GM18870 (cell line): ENCODE data around the gene ITGA7.
"Not testable (repeated sequence)": the region's sequence is repeated elsewhere in the genome, so short reads cannot be mapped to it uniquely, and the experiment has no call there.

Experiments used
- ATAC-seq: cut with Tn5 transposase; IDR thresholded peaks from one replicate; pipeline ENCODE4 v1.9.1; 2021; ENCODE audit warnings: moderate library complexity; ENCODE audit not compliant: unreplicated experiment

ITGA7 gene

DNA sequence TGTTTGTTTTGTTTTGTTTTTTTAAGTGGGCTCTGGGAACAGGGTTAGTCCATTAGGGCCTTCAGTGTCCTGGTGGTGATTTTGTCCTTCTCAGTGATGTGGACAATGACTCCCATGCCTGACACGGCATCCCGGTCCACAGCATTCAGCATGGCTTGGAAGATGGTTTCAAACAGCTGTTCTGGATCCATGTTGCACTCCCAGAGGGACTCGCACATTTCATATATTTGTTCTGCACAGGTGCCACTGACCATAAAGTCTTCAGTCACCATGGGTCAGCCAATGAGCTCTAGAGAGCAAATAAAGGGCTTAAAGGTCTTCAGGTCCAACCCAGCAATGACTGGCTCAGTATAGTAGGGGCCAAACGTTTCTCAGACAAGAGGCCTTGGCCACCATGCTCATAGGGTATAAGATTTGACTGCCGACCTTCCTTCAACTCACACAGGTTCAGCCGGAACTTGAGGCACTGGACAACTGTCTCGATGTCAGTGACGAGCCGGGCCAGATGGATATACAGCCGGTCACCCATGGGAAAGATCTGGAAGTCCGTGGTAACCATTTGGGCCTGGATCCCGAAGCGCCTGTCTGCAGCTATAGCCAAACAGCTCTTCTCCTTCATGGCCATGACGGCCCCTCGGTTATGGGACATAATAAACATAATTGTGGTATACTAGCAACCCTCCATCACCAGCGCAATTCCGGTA is 53.0 kb downstream of the ITGA7 start:
- ATAC-seq: no peak

DNA sequence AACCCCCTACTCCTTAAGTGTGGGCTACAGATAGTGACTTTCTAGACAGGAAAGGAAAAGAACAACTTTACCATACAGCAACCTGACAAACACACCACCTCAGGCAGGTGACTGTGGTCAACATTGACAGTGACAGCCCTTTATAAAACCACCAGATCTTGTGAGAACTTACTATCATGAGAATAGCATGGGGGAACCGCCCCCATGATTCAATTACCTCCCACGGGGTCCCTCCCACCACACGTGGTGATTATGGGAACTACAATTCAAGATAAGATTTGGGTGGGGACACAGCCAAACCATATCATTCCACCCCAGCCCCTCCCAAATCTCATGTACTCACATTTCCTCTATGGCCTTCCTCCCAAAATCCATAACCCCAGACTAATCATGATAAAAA is 54.7 kb downstream of the ITGA7 start:
- no peak for ATAC-seq

DNA sequence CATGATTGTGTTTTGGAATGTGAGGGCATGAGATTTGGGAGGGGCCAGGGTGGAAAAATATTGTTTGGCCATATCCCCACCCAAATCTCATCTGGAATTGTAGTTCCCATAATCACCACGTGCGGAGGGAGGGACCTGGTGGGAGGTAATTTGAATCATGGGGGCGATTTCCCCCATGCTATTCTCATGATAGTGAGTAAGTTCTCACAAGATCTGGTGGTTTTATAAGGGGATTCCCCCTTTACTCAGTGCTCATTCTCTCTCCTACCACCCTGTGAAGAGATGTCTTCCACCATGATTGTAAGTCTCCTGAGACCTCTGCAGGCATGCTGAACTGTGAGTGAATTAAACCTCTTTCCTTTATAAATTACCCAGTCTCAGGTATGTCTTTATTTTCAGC is 55.4 kb downstream of the ITGA7 start:
- ATAC-seq: no peak

DNA sequence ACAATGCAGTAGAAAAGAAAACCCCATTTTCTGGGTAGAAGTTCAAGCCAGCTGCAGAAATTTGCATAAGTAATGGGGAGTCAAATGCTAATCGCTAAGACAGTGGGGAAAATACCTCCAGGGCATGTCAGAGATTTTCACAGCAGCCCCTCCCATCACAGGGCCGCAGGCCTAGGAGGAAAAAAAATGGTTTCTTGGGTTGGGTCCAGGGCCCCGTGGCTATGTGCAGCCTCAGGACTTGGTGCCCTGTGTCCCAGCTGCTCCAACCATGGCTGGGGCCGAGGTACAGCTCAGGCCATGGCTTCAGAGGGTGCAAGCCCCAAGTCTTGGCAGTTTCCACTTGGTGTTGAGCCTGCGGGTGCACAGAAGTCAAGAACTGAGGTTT is 56.4 kb downstream of the ITGA7 start:
- no peak for ATAC-seq

DNA sequence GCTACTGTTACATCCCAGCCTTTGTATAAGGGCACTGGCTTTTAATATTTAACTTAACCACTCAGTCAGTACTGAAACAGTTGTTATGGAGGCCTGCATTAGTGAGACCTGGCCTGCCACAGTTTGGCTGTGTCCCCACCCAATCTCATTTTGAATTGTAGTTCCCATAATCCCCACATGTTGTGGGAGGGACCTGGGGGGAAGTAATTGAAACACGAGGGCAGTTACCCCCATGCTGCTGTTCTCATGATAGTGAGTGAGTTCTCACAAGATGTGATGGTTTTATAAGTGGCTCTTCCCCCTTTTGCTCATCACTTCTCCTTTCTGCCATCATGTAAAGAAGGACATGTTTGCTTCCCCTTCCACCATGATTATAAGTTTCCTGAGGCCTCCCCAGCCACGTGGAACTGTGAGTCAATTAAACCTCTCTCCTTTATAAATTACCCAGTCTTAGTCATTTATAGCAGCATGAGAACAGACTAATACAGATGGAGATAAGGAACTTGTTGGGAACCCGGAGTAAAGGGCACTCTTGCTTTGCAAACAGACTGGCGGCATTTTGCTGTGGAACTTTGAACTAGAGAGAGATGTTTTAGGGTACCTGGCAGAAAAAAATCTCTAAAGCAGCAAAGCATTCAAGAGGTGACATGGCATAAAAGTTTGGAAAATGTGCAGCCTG is 56.9 kb downstream of the ITGA7 start:
- not testable (repeated sequence) for ATAC-seq

DNA sequence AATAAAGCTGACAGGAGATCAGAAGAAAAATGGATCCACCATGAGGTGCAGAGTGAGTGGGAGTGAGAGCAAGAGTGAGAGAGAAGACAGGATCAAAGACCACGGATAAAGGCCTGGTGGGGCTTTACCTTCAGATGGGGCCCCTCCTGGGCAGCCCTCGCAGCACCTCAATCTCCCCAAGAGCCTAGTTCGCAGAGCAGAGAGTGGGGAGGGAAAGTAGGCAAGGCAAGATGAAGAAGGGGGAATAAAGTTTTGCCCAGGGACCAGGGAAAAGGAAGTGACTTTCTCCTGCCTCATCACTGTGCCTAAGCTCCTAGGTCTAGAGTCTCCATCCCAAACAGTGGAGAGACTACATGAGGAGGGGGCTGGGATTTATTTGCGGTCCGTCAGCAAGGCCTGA is 60.7 kb downstream of the ITGA7 start:
- no peak for ATAC-seq

DNA sequence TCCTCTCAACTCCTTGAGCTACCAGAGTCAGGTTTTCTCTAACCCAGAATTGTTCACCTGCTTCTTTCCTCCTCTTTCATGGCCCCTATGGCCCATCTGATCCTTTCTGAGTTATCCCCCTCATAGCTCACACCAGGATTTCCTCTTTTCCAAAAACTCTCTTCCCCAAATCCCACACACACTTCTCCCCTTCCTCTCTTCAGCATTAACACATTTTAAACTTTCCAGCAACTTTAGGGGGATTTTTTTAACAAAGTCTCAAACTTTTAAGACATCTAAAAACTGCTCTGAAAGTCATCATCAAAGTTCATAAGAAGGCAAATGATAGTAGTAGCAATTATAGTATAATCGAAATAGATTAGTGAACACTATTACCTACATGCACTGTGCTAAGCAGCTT is 63.1 kb downstream of the ITGA7 start:
- ATAC-seq: no peak

DNA sequence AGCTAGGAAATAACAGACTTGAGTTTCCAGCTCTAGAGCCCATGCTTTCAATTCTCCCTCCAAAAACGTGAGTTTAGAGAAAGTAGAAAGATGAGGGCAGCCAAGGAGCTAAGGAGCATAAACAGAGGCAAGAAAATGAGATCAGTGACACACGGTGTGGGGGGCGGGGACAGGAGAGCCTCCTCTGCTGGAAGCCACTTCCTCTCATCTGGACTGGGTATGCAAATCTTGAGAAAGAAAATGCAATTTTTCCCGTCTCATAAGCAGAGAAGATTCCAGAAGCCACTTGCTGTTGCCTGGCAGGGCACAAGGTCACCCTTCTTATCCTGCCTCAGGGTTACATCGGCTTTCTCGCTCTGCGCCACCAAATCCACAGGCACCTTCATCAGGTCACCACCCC is 65.0 kb downstream of the ITGA7 start:
- ATAC-seq: no peak

DNA sequence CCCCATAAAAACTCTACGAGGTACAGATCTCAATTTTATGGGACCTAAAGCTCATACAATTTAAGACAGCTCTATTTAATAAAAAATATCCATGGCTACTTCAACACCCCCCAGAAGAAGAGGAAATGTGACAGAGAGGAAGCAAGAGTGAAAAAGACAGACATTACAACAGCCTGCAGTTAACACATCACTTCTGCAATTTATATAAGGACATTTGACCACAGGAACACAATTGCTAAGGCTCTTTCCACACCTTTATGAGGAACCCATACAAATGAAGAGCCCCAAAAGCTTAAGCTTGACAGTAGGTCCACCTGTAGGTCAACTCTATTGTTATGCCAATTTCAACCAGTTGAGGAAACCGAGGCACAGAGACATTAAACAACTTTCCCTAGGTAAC is 65.4 kb downstream of the ITGA7 start:
- no peak for ATAC-seq

DNA sequence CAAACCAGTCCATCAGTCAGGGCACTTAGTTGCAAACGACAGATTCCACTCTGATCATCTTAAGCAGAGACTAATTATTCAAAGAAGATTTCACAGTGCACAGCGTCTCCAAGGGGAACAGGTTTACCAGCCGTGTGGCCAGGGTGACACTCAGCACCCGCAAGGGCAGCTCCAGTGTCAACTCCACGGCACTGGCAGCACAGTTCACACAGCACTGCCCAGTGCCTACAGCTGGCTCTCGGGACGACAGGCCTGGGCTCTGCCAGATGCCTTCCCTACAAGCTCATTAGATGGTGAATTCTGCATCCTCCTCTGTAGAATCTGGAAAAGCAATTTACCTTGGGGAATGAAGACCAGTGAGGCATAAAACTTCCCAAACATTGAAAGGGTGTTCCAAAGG is 66.1 kb downstream of the ITGA7 start:
- ATAC-seq: no peak

DNA sequence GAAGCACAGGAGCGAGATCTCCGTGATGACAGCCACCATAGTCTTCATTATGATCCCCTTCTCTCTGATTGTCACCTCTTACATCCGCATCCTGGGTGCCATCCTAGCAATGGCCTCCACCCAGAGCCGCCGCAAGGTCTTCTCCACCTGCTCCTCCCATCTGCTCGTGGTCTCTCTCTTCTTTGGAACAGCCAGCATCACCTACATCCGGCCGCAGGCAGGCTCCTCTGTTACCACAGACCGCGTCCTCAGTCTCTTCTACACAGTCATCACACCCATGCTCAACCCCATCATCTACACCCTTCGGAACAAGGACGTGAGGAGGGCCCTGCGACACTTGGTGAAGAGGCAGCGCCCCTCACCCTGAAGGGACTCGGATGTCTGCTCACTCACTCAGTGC is 70.2 kb downstream of the ITGA7 start:
- no peak for ATAC-seq

DNA sequence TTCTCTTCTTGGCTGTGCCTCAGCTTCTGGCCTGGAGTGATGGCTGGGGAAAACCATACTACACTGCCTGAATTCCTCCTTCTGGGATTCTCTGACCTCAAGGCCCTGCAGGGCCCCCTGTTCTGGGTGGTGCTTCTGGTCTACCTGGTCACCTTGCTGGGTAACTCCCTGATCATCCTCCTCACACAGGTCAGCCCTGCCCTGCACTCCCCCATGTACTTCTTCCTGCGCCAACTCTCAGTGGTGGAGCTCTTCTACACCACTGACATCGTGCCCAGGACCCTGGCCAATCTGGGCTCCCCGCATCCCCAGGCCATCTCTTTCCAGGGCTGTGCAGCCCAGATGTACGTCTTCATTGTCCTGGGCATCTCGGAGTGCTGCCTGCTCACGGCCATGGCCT is 70.9 kb downstream of the ITGA7 start, which contains the start of gene OR10P1:
OR10P1 (plus strand) TSS at position 40 of the 400 bp plus-strand sequence; CDS start at position 40, 0 bp downstream.
- no peak for ATAC-seq

DNA sequence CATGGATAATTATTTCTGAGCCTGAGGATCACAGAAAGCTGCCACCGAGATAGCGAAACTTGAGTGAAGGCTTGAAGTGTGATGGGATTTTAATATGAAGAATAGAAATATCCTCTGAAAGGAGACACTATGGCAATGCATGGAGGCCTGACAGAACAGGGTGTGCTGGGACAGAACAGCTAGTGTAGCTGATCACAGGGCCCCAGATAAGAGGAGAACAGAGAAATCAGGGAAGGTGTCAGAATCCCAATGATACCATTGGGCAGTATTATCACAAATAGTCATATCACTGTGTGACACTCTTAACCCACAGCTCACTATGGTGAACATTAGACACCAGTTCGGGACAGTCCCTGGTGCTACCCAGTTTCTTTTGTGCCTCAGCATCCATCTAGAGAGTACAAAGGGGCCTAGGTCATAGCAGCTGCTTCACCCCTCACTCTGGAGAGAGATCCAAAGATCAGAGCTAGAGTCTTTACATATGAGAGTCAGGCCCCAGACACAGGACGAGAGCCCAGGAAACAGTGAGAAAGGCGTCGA is 71.5 kb downstream of the ITGA7 start:
- ATAC-seq: no peak
